GM15510 (cell line): ENCODE results near the gene CDH5.

ENCODE experiments used
- POLR2A ChIP-seq: IDR thresholded peaks from 3 replicates; pipeline ENCODE4 v1.6.1; 2011; ENCODE audit warnings: borderline replicate concordance; ENCODE audit not compliant: insufficient read length; ENCODE audit errors: extremely low read depth

CDH5 gene

GRCh38 chr16:66377324-66377723 lies 10.8 kb downstream of the CDH5 start:
- no peak for TF ChIP-seq POLR2A

- no peak for TF ChIP-seq POLR2A
Measured at GRCh38 chr16:66378741-66379570, 12.5 kb downstream of the CDH5 start.

DNA sequence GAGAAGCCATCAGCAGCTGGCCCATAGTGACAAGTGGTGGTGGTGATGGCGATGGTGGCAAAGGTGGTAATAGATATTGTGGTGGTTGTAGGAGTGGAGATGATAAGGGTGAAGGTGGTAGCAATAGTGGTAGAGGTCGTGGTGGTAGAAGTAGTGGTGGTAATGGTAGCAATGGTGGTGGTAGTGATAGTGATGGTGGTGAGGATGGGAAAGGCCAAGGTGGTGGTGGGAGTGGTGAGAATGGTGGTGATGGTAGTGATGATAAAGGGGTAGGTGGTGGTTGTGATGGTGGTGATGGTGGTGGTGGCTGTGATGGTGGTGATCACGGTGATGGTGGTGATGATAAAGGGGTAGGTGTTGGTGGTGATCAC lies 13.1 kb downstream of the CDH5 start:
- TF ChIP-seq POLR2A: no peak

DNA sequence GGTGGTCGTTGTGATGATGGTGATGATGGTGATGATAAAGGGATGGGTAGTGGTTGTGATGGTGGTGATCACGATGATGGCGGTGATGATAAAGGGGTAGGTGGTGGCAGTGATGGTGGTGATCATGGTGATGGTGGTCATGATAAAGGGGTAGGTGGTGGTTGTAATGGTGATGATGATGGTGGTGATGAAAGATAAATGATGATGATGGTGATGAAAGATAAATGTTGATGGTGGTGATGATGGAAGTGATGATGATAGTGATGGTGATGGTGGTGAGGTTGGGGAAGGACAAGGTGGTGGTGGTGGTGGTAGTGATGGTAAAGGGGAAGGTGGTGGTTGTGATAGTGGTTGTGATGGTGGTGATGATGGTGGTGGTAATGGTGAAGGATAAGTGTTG lies 13.9 kb downstream of the CDH5 start:
- no peak for TF ChIP-seq POLR2A

- TF ChIP-seq POLR2A: no peak
Measured at GRCh38 chr16:66381585-66382170, 15.2 kb downstream of the CDH5 start.

GRCh38 chr16:66382171-66382965 lies 15.9 kb downstream of the CDH5 start:
- TF ChIP-seq POLR2A: no peak

DNA sequence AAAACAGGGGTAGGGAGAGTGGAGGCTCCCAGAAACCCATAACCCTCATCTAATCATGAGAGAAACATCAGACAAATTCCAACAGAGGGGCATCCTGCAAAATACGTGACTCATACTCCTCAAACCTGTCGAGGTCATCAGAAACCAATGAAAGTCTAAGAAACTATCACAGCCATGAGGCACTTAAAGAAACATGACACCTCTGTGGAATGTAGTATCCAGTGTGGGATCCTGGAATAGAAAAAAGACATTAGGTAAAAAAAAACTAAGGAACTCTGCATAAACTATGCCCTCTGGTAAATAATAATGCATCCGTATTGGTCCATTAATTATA lies 16.4 kb downstream of the CDH5 start:
- TF ChIP-seq POLR2A: no peak

GRCh38 chr16:66383551-66383950 lies 17.1 kb downstream of the CDH5 start:
- no peak for TF ChIP-seq POLR2A

DNA sequence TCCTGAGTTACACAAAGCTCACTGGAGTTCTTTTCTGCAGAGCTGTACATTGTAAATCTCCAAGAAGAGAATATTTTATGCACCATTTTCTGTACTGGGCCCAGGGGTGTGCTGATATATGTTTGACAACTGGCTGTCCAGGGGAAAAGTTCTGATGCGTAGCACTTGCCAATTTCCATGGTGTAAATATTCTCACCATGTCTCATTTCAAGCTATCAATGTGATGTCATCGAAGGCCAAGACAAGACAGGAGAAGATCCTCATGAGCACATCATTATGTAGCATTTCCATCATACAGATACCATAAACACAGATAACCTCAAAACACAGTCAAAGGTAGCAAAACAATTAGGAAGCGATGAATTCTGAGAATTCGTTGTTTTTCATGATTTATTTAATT lies 18.9 kb downstream of the CDH5 start:
- no peak for TF ChIP-seq POLR2A

DNA sequence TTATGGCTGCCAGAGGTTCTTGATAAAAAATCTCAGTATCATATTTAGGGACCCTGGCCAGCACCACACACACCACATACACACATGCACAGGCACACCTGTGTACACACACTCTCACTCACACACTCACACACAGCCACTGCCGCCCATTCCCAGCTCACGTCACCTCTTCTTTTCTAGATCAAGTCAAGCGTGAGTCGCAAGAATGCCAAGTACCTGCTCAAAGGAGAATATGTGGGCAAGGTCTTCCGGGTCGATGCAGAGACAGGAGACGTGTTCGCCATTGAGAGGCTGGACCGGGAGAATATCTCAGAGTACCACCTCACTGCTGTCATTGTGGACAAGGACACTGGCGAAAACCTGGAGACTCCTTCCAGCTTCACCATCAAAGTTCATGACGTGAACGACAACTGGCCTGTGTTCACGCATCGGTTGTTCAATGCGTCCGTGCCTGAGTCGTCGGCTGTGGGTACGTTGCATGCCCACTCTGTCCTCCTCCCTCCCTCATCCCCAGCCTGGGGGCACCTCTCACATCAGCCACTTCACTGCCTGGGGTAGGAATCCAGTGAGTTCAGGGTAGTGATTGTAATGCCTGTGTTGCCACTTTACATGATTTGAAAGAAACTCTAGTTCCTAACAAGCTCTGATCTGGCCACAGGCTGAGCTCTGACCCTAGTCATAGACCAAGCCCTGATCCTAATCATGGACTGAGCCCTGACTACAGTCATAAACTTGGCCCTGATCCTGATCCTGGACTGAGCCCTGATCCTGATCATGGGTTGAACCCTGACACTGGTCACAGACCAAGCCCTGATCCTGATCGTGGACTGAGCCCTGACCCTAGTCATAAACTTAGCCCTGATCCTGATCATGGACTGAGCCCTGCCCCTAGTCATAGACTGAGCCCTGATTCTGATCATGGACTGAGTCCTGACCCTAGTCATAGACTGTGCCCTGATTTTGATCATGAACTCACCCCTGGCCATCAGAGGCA lies 20.4 kb downstream of the CDH5 start:
- no peak for TF ChIP-seq POLR2A

- no peak for TF ChIP-seq POLR2A
Measured at GRCh38 chr16:66387817-66388332, 21.4 kb downstream of the CDH5 start.

DNA sequence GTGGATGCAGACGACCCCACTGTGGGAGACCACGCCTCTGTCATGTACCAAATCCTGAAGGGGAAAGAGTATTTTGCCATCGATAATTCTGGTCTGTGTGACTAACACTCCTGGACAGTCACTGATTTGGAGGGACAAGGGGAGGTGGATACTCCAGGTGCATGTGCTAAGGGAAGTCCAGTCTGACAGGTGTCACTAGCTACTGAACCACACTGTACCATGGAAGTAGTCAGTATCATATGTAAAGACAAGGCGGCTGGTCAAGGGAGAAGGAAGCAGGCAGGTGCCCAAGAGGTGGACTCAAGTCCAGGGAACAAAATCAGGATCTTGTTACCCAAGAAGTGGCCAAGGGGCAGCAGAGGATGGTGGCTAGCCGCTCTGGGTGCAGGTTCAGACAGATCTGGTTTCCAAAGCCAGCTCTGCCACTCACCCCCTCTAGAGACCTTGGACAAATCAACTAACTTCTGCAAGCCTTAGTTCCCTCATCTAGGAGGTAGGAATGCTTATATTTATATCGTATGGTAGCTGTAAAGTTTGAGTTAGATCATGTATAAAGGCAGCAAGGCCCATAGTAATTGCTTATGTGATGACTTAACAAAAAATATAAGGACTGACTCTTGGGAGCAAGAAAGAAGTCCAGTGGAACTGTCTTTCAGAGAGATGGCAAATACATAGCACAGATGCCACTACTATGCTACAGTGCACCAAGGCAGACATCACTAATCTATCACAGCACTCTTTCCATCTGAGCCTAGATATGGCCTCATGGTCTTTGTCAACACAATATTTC lies 22.1 kb downstream of the CDH5 start:
- TF ChIP-seq POLR2A: no peak
